OCI-LY3 (cell line): ENCODE results near the gene RRP1B.
A peak's percentile ranks its signal among the peaks of the same experiment; 100 is the strongest.

Experiments used
- H2AFZ ChIP-seq: fragments of 200-600, 300-600 bp; shearing (Covaris generic); 2 replicates; pipeline ENCODE4 v1.6.0; 2014; ENCODE audit warnings: antibody characterized with exemption, low read depth, low read length
- H3K27ac ChIP-seq: fragments of 200-600, 300-600 bp; sonication (generic); 2 replicates; pipeline ENCODE4 v1.5.1; 2014; ENCODE audit warnings: mild to moderate bottlenecking, low read length, moderate library complexity, mixed read lengths
- H3K27me3 ChIP-seq: fragments of 200-600, 300-600 bp; sonication (generic); 2 replicates; pipeline ENCODE4 v1.6.1; 2014; ENCODE audit warnings: low read depth, low read length, mixed read lengths
- H3K36me3 ChIP-seq: fragments of 200-600, 300-600 bp; sonication (generic); replicated peaks from 2 replicates; pipeline ENCODE3; 2014; ENCODE audit warnings: low read depth, low read length, mixed read lengths
- H3K4me1 ChIP-seq: fragments of 300-600, 200-600 bp; sonication (generic); 2 replicates; pipeline ENCODE4 v1.6.1; 2014; ENCODE audit warnings: low read length, mixed read lengths
- H3K4me2 ChIP-seq: fragments of 200-600, 300-600 bp; sonication (generic); 2 replicates; pipeline ENCODE4 v1.6.1; 2014; ENCODE audit warnings: low read length, mixed read lengths
- H3K4me3 ChIP-seq: fragments of 300-600, 200-600 bp; sonication (generic); 2 replicates; pipeline ENCODE4 v1.5.1; 2014; ENCODE audit warnings: antibody characterized with exemption, mild to moderate bottlenecking, low read length, moderate library complexity
- H3K79me2 ChIP-seq: fragments of 300-600, 200-600 bp; shearing (Covaris generic); 2 replicates; pipeline ENCODE4 v1.6.1; 2014; ENCODE audit warnings: mild to moderate bottlenecking, low read length, mixed read lengths
- H3K9ac ChIP-seq: fragments of 300-600, 200-600 bp; shearing (Covaris generic); 2 replicates; pipeline ENCODE4 v1.6.0; 2014; ENCODE audit warnings: mild to moderate bottlenecking, low read length, moderate library complexity
- H3K9me3 ChIP-seq: fragments of 200-600, 300-600 bp; shearing (Covaris generic); 2 replicates; pipeline ENCODE4 v1.6.1; 2014; ENCODE audit warnings: low read length, mixed read lengths; ENCODE audit not compliant: insufficient read depth
- H4K20me1 ChIP-seq: fragments of 200-600, 300-600 bp; sonication (generic); 2 replicates; pipeline ENCODE4 v1.6.1; 2016; ENCODE audit warnings: low read length, mixed read lengths; ENCODE audit not compliant: insufficient read depth
- CTCF ChIP-seq: fragments of 200-600, 300-600 bp; sonication (generic); IDR thresholded peaks from 2 replicates; pipeline ENCODE4 v1.5.1; 2014; ENCODE audit warnings: antibody characterized with exemption, low read length, low read depth
- EZH2phosphoT487 ChIP-seq: fragments of 200-600 bp; shearing (Covaris generic); IDR thresholded peaks from 2 replicates; pipeline ENCODE4 v1.6.1; 2018; ENCODE audit warnings: antibody characterized with exemption, mixed run types, low read depth

The RRP1B gene

DNA sequence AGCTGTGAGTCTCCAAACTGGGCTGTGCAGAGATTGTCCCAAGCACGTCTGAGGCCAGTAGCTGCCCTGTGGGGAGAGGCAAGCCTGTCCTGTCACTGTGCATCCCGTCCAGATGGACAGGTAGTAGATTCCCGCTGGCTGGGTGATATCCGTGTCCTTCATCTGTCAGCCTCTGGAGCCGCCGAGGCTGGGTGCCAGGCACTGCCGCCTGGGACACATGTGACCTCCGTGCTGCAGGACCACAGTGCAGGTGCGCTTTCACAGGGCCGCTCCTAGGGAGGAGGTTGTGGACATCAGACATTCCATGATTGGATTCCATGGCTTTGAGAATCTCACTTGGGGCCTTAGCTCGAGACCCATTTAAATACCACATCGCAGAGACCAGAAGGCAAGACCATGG is 64.3 kb downstream of the RRP1B start:
- Histone ChIP-seq H3K4me2 (no peak overlapping the region), H3K9ac (no peak overlapping the region), H3K79me2 (peaks cover 57% of the 10 kb centered on the region), H3K4me1 (peaks cover 38% of the 10 kb centered on the region), H2AFZ (no peak overlapping the region), H3K9me3 (no peaks in the 10 kb centered on the region), H3K4me3 (no peak overlapping the region), H3K27me3 (no peaks in the 10 kb centered on the region), H4K20me1 (peaks cover 51% of the 10 kb centered on the region), H3K27ac (no peak overlapping the region), H3K36me3 (peaks cover 8% of the 10 kb centered on the region)
- TF ChIP-seq EZH2phosphoT487 (no peak), CTCF (no peak)

DNA sequence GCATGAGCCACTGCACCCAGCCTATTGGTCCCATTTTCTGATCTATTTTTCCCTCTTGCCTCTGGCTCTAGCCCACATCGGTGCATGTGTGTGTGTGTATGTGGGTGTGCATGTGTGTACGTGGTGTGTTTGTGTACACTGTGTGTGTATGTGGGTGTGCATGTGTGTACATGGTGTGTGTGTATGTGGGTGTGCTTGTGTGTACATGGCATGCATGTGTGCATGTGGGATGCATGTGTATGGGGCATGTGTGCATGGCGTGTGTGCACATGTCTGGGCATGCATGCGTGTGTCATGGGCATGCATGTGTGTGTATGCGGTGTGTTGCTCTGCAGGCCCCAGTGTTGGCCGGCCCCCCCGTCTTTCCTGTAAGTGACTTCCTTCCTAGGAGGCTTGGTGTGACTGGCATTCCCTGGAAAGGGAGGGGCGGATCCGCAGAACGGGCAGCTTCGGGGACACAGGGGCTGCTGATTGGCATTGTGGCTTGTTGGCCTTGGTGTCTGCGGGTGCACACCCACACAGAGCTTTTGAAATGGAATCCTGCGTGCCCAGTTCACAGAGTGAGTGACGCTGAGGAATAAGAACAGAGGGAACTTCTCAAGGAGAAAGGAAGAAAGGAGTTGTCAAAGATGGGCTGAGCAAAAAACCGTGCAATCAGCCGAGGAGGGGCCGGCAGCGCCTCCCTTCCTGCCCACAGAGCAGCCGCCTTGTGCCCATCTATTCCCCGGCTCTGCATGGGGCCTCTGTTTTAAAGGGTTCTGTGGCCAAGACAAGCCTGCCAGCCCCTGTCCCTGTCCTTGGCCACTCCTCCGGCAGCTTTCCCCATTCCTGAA is 67.5 kb downstream of the RRP1B start:
- peaks cover 8% of the 10 kb centered on the region for H3K36me3 ChIP-seq
- H3K27me3 ChIP-seq = no peaks in the 10 kb centered on the region
- H3K9me3 ChIP-seq = no peaks in the 10 kb centered on the region
- 0 out of 2 replicates have a peak overlapping the region, but pooled peaks have one; percentile 88 for H3K4me3 ChIP-seq
- H4K20me1 ChIP-seq = peaks cover 37% of the 10 kb centered on the region
- no peak overlapping the region for H3K27ac ChIP-seq
- TF ChIP-seq CTCF (no peak), EZH2phosphoT487 (no peak)
- peaks cover 36% of the 10 kb centered on the region for H3K4me1 ChIP-seq
- H3K79me2 ChIP-seq = peaks cover 41% of the 10 kb centered on the region
- no peak overlapping the region for H3K9ac ChIP-seq
- H3K4me2 ChIP-seq = peak overlapping the region; percentile 95; the same call in 1 of the 2 replicates
- no peak overlapping the region for H2AFZ ChIP-seq

DNA sequence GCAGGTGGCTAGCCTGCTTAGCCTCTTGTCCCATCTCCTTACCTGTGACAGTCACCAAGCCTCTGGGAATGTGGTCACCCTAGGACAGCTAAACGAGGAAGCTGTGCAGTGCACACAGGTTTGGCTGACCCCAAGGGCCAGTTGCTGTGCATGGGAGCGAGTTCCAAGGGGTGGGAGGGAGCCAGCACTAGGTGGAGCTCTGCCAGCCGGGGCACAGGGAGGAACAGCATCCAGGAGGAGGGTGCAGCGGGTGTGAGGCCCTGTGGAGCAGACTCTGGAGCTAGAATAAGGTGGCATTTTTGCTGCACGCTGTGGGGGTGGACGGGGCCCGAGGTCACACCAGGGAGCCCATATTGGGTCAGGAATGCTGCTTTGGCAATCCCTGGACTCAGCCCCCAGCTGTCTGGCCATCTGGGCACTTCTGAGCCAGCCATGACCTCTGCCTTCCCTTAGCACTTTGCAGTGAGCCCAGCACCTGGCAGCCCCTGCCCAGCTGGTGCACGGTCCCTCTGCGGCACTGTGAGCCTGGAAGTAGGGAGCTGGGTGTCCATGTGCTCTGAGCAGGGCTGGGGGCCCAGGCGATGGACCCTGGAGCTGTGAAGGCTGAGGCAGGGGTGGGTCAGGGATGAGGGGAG is 68.3 kb downstream of the RRP1B start:
- H3K27ac ChIP-seq = no peak overlapping the region
- TF ChIP-seq CTCF (peak; percentile 28), EZH2phosphoT487 (no peak)
- H3K4me1 ChIP-seq = peaks cover 36% of the 10 kb centered on the region
- H3K79me2 ChIP-seq = peaks cover 34% of the 10 kb centered on the region
- H3K4me2 ChIP-seq = peak overlapping the region; percentile 95
- H4K20me1 ChIP-seq = peaks cover 33% of the 10 kb centered on the region
- no peaks in the 10 kb centered on the region for H3K27me3 ChIP-seq
- peaks cover 12% of the 10 kb centered on the region for H3K36me3 ChIP-seq
- H3K4me3 ChIP-seq = peak overlapping the region; percentile 88
- H3K9ac ChIP-seq = peak overlapping the region; percentile 67
- no peaks in the 10 kb centered on the region for H3K9me3 ChIP-seq
- H2AFZ ChIP-seq = no peak overlapping the region

DNA sequence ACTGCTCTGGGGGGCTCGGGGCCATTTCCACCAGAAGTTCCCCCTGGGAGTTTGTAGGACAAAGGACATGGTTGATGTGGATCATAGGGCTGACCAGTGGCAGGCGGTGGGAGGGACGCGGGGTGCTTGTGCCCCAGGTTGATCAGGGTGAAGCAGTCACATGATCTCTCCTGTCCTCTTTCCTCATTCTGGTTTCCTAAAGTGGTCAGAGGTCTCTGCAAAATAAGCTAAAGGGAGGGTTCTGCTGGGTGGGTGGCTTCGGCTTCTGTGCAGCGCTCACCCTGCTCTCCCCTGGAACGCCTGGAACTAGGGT is 68.8 kb downstream of the RRP1B start:
- TF ChIP-seq CTCF (no peak), EZH2phosphoT487 (no peak)
- H3K9ac ChIP-seq = peak overlapping the region; percentile 67
- peak overlapping the region; percentile 47 for H3K27ac ChIP-seq
- H3K4me2 ChIP-seq = peak overlapping the region; percentile 95
- H2AFZ ChIP-seq = no peak overlapping the region
- peaks cover 36% of the 10 kb centered on the region for H3K4me1 ChIP-seq
- peaks cover 12% of the 10 kb centered on the region for H3K36me3 ChIP-seq
- H3K4me3 ChIP-seq = peak overlapping the region; percentile 88
- H3K9me3 ChIP-seq = no peaks in the 10 kb centered on the region
- H3K79me2 ChIP-seq = peaks cover 34% of the 10 kb centered on the region
- H4K20me1 ChIP-seq = peaks cover 33% of the 10 kb centered on the region
- H3K27me3 ChIP-seq = no peaks in the 10 kb centered on the region
